Activated CD4-positive, alpha-beta T cell treated with anti-CD3 and anti-CD28 coated beads for 48 hours (primary cell): ENCODE data around the gene RGPD4.
A peak's percentile ranks its signal among the peaks of the same experiment; 100 is the strongest.

Experiments used
- DNase-seq: peaks from one replicate; pipeline ENCODE4 v3.0.0-alpha.2; 2020

Gene RGPD4

GRCh38 chr2:107932488-107932887, 105.8 kb downstream of the RGPD4 start:
- no peak for DNase-seq

DNA sequence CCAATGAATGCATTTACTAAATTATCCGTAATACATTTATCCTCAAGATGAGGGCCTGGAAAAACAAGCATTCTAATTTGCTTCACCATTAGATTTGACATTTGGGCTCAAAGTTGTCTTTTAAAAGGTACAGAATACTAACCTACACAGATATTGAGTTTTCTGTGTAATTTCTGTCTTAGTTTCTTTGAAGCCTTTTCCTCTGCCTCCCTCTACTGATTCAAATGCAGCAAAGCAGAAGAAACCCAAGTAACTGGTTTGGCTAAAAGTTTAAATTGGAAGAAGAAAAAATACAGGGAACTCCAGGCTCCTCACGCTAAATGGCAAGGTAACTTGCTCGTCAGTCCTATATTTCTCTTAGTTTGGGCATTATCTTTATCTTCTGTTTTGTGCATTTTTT, 106.3 kb downstream of the RGPD4 start:
- DNase-seq: no peak

- peak; percentile 18 for DNase-seq
Observed at GRCh38 chr2:107936433-107937359, 110.0 kb downstream of the RGPD4 start.
